ENCODE results near the gene OLFML2B. TPM values are rescaled to one million over a fixed set of nuclear protein-coding genes. Genes with fewer than 3 reads are reported as not detected.
A peak's percentile ranks its signal among the peaks of the same experiment; 100 is the strongest.

Gene OLFML2B
- total and polyA plus RNA-seq, 2 of the 13 experiments (the other 11 are each of a cell fraction or from before 2014, with no cell fraction given), result not detected

- 0 out of 2 replicates have a peak, but pooled peaks have one; percentile 11 for TF ChIP-seq TBX2 (CRISPR knock-in tag; IDR thresholded peaks at IDR 0.05; ENCODE audit: borderline replicate concordance)
- TF ChIP-seq MIER3 (CRISPR knock-in tag; IDR thresholded peaks at IDR 0.05; ENCODE audit: borderline replicate concordance), result 0 out of 2 replicates have a peak, but pooled peaks have one; percentile 28
- peak; percentile 30 for TF ChIP-seq ZEB1 (IDR thresholded peaks at IDR 0.05; ENCODE audit: insufficient replicate concordance, low read depth)
- TF ChIP-seq, protein P1, sequence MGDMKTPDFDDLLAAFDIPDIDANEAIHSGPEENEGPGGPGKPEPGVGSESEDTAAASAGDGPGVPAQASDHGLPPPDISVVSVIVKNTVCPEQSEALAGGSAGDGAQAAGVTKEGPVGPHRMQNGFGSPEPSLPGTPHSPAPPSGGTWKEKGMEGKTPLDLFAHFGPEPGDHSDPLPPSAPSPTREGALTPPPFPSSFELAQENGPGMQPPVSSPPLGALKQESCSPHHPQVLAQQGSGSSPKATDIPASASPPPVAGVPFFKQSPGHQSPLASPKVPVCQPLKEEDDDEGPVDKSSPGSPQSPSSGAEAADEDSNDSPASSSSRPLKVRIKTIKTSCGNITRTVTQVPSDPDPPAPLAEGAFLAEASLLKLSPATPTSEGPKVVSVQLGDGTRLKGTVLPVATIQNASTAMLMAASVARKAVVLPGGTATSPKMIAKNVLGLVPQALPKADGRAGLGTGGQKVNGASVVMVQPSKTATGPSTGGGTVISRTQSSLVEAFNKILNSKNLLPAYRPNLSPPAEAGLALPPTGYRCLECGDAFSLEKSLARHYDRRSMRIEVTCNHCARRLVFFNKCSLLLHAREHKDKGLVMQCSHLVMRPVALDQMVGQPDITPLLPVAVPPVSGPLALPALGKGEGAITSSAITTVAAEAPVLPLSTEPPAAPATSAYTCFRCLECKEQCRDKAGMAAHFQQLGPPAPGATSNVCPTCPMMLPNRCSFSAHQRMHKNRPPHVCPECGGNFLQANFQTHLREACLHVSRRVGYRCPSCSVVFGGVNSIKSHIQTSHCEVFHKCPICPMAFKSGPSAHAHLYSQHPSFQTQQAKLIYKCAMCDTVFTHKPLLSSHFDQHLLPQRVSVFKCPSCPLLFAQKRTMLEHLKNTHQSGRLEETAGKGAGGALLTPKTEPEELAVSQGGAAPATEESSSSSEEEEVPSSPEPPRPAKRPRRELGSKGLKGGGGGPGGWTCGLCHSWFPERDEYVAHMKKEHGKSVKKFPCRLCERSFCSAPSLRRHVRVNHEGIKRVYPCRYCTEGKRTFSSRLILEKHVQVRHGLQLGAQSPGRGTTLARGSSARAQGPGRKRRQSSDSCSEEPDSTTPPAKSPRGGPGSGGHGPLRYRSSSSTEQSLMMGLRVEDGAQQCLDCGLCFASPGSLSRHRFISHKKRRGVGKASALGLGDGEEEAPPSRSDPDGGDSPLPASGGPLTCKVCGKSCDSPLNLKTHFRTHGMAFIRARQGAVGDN (CRISPR knock-in tag; IDR thresholded peaks at IDR 0.05), result peak; percentile 43
- TF ChIP-seq, protein P2, sequence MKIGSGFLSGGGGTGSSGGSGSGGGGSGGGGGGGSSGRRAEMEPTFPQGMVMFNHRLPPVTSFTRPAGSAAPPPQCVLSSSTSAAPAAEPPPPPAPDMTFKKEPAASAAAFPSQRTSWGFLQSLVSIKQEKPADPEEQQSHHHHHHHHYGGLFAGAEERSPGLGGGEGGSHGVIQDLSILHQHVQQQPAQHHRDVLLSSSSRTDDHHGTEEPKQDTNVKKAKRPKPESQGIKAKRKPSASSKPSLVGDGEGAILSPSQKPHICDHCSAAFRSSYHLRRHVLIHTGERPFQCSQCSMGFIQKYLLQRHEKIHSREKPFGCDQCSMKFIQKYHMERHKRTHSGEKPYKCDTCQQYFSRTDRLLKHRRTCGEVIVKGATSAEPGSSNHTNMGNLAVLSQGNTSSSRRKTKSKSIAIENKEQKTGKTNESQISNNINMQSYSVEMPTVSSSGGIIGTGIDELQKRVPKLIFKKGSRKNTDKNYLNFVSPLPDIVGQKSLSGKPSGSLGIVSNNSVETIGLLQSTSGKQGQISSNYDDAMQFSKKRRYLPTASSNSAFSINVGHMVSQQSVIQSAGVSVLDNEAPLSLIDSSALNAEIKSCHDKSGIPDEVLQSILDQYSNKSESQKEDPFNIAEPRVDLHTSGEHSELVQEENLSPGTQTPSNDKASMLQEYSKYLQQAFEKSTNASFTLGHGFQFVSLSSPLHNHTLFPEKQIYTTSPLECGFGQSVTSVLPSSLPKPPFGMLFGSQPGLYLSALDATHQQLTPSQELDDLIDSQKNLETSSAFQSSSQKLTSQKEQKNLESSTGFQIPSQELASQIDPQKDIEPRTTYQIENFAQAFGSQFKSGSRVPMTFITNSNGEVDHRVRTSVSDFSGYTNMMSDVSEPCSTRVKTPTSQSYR (CRISPR knock-in tag; IDR thresholded peaks at IDR 0.05; ENCODE audit: borderline replicate concordance), result peak; percentile 92
- TF ChIP-seq HHEX (CRISPR knock-in tag; IDR thresholded peaks at IDR 0.05), result no peak
- peak; percentile 38; the same call in 1 of the 2 replicates for TF ChIP-seq SAP130 (CRISPR knock-in tag; IDR thresholded peaks at IDR 0.05; ENCODE audit: low read depth)
- no peak for TF ChIP-seq ZNF563 (CRISPR knock-in tag; IDR thresholded peaks at IDR 0.05)
- 0 out of 2 replicates have a peak, but pooled peaks have one; percentile 38 for TF ChIP-seq NAIF1 (CRISPR knock-in tag; IDR thresholded peaks at IDR 0.05; ENCODE audit: borderline replicate concordance)
- TF ChIP-seq KDM5A (IDR thresholded peaks at IDR 0.05; ENCODE audit: borderline replicate concordance, low read length), result 0 out of 2 replicates have a peak, but pooled peaks have one; percentile 26
- TF ChIP-seq KDM1A (CRISPR knock-in tag; IDR thresholded peaks at IDR 0.05), result 0 out of 2 replicates have a peak, but pooled peaks have one; percentile 18
- TF ChIP-seq ELF3 (CRISPR knock-in tag; IDR thresholded peaks at IDR 0.05), result peak; percentile 18; the same call in 1 of the 2 replicates
- TF ChIP-seq, protein P3, sequence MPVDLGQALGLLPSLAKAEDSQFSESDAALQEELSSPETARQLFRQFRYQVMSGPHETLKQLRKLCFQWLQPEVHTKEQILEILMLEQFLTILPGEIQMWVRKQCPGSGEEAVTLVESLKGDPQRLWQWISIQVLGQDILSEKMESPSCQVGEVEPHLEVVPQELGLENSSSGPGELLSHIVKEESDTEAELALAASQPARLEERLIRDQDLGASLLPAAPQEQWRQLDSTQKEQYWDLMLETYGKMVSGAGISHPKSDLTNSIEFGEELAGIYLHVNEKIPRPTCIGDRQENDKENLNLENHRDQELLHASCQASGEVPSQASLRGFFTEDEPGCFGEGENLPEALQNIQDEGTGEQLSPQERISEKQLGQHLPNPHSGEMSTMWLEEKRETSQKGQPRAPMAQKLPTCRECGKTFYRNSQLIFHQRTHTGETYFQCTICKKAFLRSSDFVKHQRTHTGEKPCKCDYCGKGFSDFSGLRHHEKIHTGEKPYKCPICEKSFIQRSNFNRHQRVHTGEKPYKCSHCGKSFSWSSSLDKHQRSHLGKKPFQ (CRISPR knock-in tag; IDR thresholded peaks at IDR 0.05; ENCODE audit: insufficient replicate concordance), result peak; percentile 53
- peak; percentile 8 for TF ChIP-seq TEAD3 (CRISPR knock-in tag; optimal IDR thresholded peaks at IDR 0.05; ENCODE audit: borderline replicate concordance)
- no peak for TF ChIP-seq KLF9 (CRISPR knock-in tag; IDR thresholded peaks at IDR 0.05; ENCODE audit: low read depth)
- peak overlapping the region; percentile 83; the same call in 1 of the 2 replicates for H3K9ac ChIP-seq (ENCODE audit: insufficient read depth, low read depth, low read length)
Measured at GRCh38 chr1:162070825-162071224, 47.2 kb upstream of the OLFML2B start.

More at GRCh38 chr1:162070825-162071224, 47.2 kb upstream of the OLFML2B start:
- H2AFZ ChIP-seq (ENCODE audit: low read length), result no peak overlapping the region
- peaks cover 6% of the 10 kb centered on the region; the same call in 1 of the 2 replicates for H3K9me3 ChIP-seq (ENCODE audit: low read length)
- 19% methylated on average over 2 of the region's 7 CpGs for WGBS (ENCODE audit: low lambda C conversion rate)
- in situ Hi-C loops (cut with HindIII; ENCODE audit: extremely low pct_ligation_motif_present, low pct_unique_long_range_greater_than_20kb) (no loop called here), intact Hi-C loops (cut with micrococcal nuclease; ENCODE audit: unreplicated experiment) (no loop called here)
- H3K4me2 ChIP-seq (ENCODE audit: low read depth, low read length), result peak overlapping the region; percentile 95
- ChIA-PET POLR2A (interaction anchor here (0.7 to 1.6 kb wide), 5 partner anchors 15 to 126 kb away, joined by 3 to 8 read pairs (median 3); no protein-coding TSS in a partner anchor), CTCF (ENCODE audit: low intra/inter-chr PET ratio, low total read pairs) (no interaction called here)
- H3K4me3 ChIP-seq (replicated peaks in 1 of 3; ENCODE audit: insufficient read depth in 1 of 3, low read depth in 2 of 3, low read length in 3 of 3), result peak overlapping the region; percentile 95 to 97 (median 97)
- peaks cover 57% of the 10 kb centered on the region for H3K79me2 ChIP-seq (ENCODE audit: insufficient read depth, low read length)
- no peak for DNase-seq (ENCODE audit: low spot score)
- peak; percentile 49 for FAIRE-seq
- H3K36me3 ChIP-seq (replicated peaks in 1 of 2; ENCODE audit: control insufficient read depth in 1 of 2, insufficient read depth in 2 of 2, low read length in 2 of 2), result peaks cover 1 to 14% of the 10 kb centered on the region in 2 experiments; a peak in 4 of 5 replicates
- H3K27ac ChIP-seq (ENCODE audit: extremely low read length, insufficient read depth, low read length), result peak overlapping the region; percentile 61
- H4K20me1 ChIP-seq (ENCODE audit: insufficient read depth, low read length), result peaks cover 10% of the 10 kb centered on the region; the same call in 1 of the 2 replicates
- no TSS peak for BruUV-seq (replicated peaks)
- peaks cover 74% of the 10 kb centered on the region for H3K4me1 ChIP-seq (ENCODE audit: insufficient read depth, low read length)
- peak; percentile 9 for ATAC-seq
- no peaks in the 10 kb centered on the region; a peak in 1 of 5 replicates for H3K27me3 ChIP-seq (ENCODE audit: control insufficient read depth in 1 of 2, insufficient read depth in 2 of 2, low read length in 2 of 2)
